HepG2 (cell line): ENCODE data around the gene SLC5A6. TPM values are rescaled to one million over a fixed set of nuclear protein-coding genes. Genes with fewer than 3 reads are reported as not detected.

Source experiments
- ATRX ChIP-seq: sonication (generic); formaldehyde crosslinking; IDR thresholded peaks from 2 replicates; pipeline ENCODE4 v1.4.0; 2020; ENCODE audit warnings: missing genetic modification reagents, borderline replicate concordance
- DNMT1 ChIP-seq: sonication (generic); formaldehyde crosslinking; IDR thresholded peaks from 2 replicates; pipeline ENCODE4 v1.5.1; 2020; ENCODE audit warnings: mild to moderate bottlenecking, missing genetic modification reagents
- FOXK2 ChIP-seq: fragments of 450-650 bp; IDR thresholded peaks from 2 replicates; pipeline ENCODE4 v1.6.1; 2016
- FOXP1 ChIP-seq, 2 experiments: fragments of 450-650 bp in 1 of 2; IDR thresholded peaks; 2 replicates each; pipeline ENCODE4 v1.6.1; 2017 to 2018; ENCODE audit warnings: antibody characterized with exemption in 1 of 2
- MED1 ChIP-seq: sonication (generic); formaldehyde crosslinking; IDR thresholded peaks from 2 replicates; pipeline ENCODE4 v1.4.0; 2020; ENCODE audit warnings: missing genetic modification reagents
- MED13 ChIP-seq: sonication (generic); formaldehyde crosslinking; IDR thresholded peaks from 2 replicates; pipeline ENCODE4 v1.5.0; 2020; ENCODE audit warnings: missing genetic modification reagents
- MYC ChIP-seq: sonication (generic); formaldehyde crosslinking; IDR thresholded peaks from 2 replicates; pipeline ENCODE4 v1.9.0; 2021; ENCODE audit warnings: missing genetic modification reagents, borderline replicate concordance
- SIN3A ChIP-seq: IDR thresholded peaks from 2 replicates; pipeline ENCODE4 v1.6.1; 2011; ENCODE audit warnings: low read depth, mild to moderate bottlenecking, control low read depth, low read length, borderline replicate concordance
- TGIF2 ChIP-seq: IDR thresholded peaks from 2 replicates; pipeline ENCODE4 v1.6.1; 2016; ENCODE audit warnings: control low read depth, missing compliant biosample characterization
- ZNF225 ChIP-seq: sonication (generic); formaldehyde crosslinking; IDR thresholded peaks from 2 replicates; pipeline ENCODE4 v1.4.0; 2020; ENCODE audit warnings: mild to moderate bottlenecking, missing genetic modification reagents
- ZNF333 ChIP-seq: sonication (generic); formaldehyde crosslinking; IDR thresholded peaks from 2 replicates; pipeline ENCODE4 v1.4.0; 2020; ENCODE audit warnings: mild to moderate bottlenecking, missing genetic modification reagents, borderline replicate concordance
- ZNF354B ChIP-seq: sonication (generic); formaldehyde crosslinking; IDR thresholded peaks from 2 replicates; pipeline ENCODE4 v1.8.0; 2022; ENCODE audit warnings: mild to moderate bottlenecking, missing genetic modification reagents
- ZNF431 ChIP-seq: sonication (generic); formaldehyde crosslinking; IDR thresholded peaks from 2 replicates; pipeline ENCODE4 v1.9.0; 2022; ENCODE audit warnings: missing genetic modification reagents, low read depth, mild to moderate bottlenecking, borderline replicate concordance
- polyA plus RNA-seq, 8 experiments: library from polyadenylated mRNA; depleted of rRNA in 3 of 8; stranded (reverse) in 7 of 8; unstranded in 1 of 8; fragments of >200 nt; fragmentation: Illumina TruSeq in 4 of 8; extraction: Trizol in 4 of 8; gene quantifications; 2 replicates each; pipeline versions ENCODE4 v1.2.1 to v1.2.3, GENCODE V29; 2011 to 2016; ENCODE audit warnings: low read depth in 4 of 8, missing spikeins in 1 of 8, mixed read lengths in 1 of 8; ENCODE audit not compliant: insufficient read depth in 1 of 8
- total RNA-seq, 5 experiments: library from RNA; depleted of rRNA; stranded (reverse); fragments of >200 nt; fragmentation: Illumina TruSeq; extraction: Trizol; gene quantifications; 2 replicates each; pipeline ENCODE4 v1.2.3, GENCODE V29; 2016; ENCODE audit warnings: low read depth in 1 of 5
- TF ChIP-seq, protein P1 (sequence below): sonication (generic); formaldehyde crosslinking; IDR thresholded peaks from 2 replicates; pipeline ENCODE4 v1.4.0; 2020; ENCODE audit warnings: missing genetic modification reagents
- TF ChIP-seq, protein P2 (sequence below): sonication (generic); formaldehyde crosslinking; IDR thresholded peaks from 2 replicates; pipeline ENCODE4 v1.5.0; 2020; ENCODE audit warnings: mild to moderate bottlenecking, missing genetic modification reagents, borderline replicate concordance

The SLC5A6 gene
- total and polyA plus RNA-seq, 2 of the 13 experiments (the other 11 are each of a cell fraction or from before 2014, with no cell fraction given), result 135 to 417 TPM

DNA sequence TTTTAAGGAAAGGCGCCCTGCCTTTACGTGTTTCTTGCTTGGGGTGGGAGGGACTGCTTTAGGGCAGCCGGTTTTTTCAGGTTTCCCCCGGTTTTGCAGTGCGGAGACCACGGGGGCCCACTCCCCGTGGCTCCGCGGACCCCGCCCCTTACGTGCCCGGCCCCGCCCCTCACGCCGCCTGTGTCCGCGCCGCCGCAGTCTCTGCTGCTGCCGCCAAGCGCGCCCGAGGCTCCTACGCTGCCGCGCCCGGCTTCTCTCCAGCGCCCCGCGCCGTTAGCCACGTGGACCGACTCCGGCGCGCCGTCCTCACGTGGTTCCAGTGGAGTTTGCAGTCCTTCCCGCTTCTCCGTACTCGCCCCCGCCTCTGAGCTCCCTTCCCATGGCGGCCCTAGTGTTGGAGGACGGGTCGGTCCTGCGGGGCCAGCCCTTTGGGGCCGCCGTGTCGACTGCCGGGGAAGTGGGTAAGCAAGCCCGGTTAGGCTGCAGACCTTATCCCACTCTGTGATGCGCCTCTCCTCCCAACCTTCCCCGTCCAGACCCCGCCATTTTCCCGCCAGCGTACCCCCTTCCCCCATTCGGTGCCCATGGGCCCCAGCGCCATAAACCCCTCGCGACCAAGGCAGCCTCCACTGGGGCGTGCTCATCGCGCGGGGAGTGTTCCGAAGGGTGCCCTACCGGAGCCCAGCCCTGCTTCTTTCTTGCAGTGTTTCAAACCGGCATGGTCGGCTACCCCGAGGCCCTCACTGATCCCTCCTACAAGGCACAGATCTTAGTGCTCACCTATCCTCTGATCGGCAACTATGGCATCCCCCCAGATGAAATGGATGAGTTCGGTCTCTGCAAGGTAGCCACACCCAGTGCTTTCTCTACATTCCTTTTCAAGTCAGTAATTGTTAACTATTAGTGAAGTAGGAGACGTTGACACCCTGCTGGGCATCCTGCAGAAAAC is 5.4 kb upstream of the SLC5A6 start, which contains the start of gene CAD (continued):
- TF ChIP-seq, protein P1, sequence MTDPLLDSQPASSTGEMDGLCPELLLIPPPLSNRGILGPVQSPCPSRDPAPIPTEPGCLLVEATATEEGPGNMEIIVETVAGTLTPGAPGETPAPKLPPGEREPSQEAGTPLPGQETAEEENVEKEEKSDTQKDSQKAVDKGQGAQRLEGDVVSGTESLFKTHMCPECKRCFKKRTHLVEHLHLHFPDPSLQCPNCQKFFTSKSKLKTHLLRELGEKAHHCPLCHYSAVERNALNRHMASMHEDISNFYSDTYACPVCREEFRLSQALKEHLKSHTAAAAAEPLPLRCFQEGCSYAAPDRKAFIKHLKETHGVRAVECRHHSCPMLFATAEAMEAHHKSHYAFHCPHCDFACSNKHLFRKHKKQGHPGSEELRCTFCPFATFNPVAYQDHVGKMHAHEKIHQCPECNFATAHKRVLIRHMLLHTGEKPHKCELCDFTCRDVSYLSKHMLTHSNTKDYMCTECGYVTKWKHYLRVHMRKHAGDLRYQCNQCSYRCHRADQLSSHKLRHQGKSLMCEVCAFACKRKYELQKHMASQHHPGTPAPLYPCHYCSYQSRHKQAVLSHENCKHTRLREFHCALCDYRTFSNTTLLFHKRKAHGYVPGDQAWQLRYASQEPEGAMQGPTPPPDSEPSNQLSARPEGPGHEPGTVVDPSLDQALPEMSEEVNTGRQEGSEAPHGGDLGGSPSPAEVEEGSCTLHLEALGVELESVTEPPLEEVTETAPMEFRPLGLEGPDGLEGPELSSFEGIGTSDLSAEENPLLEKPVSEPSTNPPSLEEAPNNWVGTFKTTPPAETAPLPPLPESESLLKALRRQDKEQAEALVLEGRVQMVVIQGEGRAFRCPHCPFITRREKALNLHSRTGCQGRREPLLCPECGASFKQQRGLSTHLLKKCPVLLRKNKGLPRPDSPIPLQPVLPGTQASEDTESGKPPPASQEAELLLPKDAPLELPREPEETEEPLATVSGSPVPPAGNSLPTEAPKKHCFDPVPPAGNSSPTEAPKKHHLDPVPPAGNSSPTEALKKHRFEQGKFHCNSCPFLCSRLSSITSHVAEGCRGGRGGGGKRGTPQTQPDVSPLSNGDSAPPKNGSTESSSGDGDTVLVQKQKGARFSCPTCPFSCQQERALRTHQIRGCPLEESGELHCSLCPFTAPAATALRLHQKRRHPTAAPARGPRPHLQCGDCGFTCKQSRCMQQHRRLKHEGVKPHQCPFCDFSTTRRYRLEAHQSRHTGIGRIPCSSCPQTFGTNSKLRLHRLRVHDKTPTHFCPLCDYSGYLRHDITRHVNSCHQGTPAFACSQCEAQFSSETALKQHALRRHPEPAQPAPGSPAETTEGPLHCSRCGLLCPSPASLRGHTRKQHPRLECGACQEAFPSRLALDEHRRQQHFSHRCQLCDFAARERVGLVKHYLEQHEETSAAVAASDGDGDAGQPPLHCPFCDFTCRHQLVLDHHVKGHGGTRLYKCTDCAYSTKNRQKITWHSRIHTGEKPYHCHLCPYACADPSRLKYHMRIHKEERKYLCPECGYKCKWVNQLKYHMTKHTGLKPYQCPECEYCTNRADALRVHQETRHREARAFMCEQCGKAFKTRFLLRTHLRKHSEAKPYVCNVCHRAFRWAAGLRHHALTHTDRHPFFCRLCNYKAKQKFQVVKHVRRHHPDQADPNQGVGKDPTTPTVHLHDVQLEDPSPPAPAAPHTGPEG (CRISPR knock-in tag), result 0 out of 2 replicates have a peak, but pooled peaks have one; percentile 28
- TF ChIP-seq FOXK2 (no peak), TGIF2 (CRISPR knock-in tag) (peak; percentile 78; the same call in 1 of the 2 replicates), MYC (CRISPR knock-in tag) (peak; percentile 95), ZNF354B (CRISPR knock-in tag) (0 out of 2 replicates have a peak, but pooled peaks have one; percentile 45), ZNF225 (CRISPR knock-in tag) (peak; percentile 28; the same call in 1 of the 2 replicates), SIN3A (no peak), MED13 (CRISPR knock-in tag) (peak; percentile 74; the same call in 1 of the 2 replicates), ZNF431 (CRISPR knock-in tag) (peak; percentile 55; the same call in 1 of the 2 replicates), DNMT1 (CRISPR knock-in tag) (peak; percentile 86; the same call in 1 of the 2 replicates), FOXP1 (IDR thresholded peaks at IDR 0.05) (no peak), FOXP1 (CRISPR knock-in tag; IDR thresholded peaks at IDR 0.05) (no peak), MED1 (CRISPR knock-in tag) (peak; percentile 49; the same call in 1 of the 2 replicates), ZNF333 (CRISPR knock-in tag) (no peak), ATRX (CRISPR knock-in tag) (no peak)
- TF ChIP-seq, protein P2, sequence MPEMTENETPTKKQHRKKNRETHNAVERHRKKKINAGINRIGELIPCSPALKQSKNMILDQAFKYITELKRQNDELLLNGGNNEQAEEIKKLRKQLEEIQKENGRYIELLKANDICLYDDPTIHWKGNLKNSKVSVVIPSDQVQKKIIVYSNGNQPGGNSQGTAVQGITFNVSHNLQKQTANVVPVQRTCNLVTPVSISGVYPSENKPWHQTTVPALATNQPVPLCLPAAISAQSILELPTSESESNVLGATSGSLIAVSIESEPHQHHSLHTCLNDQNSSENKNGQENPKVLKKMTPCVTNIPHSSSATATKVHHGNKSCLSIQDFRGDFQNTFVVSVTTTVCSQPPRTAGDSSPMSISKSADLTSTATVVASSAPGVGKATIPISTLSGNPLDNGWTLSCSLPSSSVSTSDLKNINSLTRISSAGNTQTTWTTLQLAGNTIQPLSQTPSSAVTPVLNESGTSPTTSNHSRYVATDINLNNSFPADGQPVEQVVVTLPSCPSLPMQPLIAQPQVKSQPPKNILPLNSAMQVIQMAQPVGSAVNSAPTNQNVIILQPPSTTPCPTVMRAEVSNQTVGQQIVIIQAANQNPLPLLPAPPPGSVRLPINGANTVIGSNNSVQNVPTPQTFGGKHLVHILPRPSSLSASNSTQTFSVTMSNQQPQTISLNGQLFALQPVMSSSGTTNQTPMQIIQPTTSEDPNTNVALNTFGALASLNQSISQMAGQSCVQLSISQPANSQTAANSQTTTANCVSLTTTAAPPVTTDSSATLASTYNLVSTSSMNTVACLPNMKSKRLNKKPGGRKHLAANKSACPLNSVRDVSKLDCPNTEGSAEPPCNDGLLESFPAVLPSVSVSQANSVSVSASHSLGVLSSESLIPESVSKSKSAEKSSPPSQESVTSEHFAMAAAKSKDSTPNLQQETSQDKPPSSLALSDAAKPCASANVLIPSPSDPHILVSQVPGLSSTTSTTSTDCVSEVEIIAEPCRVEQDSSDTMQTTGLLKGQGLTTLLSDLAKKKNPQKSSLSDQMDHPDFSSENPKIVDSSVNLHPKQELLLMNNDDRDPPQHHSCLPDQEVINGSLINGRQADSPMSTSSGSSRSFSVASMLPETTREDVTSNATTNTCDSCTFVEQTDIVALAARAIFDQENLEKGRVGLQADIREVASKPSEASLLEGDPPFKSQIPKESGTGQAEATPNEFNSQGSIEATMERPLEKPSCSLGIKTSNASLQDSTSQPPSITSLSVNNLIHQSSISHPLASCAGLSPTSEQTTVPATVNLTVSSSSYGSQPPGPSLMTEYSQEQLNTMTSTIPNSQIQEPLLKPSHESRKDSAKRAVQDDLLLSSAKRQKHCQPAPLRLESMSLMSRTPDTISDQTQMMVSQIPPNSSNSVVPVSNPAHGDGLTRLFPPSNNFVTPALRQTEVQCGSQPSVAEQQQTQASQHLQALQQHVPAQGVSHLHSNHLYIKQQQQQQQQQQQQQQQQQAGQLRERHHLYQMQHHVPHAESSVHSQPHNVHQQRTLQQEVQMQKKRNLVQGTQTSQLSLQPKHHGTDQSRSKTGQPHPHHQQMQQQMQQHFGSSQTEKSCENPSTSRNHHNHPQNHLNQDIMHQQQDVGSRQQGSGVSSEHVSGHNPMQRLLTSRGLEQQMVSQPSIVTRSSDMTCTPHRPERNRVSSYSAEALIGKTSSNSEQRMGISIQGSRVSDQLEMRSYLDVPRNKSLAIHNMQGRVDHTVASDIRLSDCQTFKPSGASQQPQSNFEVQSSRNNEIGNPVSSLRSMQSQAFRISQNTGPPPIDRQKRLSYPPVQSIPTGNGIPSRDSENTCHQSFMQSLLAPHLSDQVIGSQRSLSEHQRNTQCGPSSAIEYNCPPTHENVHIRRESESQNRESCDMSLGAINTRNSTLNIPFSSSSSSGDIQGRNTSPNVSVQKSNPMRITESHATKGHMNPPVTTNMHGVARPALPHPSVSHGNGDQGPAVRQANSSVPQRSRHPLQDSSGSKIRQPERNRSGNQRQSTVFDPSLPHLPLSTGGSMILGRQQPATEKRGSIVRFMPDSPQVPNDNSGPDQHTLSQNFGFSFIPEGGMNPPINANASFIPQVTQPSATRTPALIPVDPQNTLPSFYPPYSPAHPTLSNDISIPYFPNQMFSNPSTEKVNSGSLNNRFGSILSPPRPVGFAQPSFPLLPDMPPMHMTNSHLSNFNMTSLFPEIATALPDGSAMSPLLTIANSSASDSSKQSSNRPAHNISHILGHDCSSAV (CRISPR knock-in tag), result no peak
